Hippocampal formation (tissue), 2 donors: ENCODE results near the gene ZMAT1.
"Not testable (repeated sequence)": the region's sequence is repeated elsewhere in the genome, so short reads cannot be mapped to it uniquely, and the experiment has no call there.

Experiments
- DNase-seq, 2 donors: peaks; one replicate each; lab custom pipeline; 2025; lab: John Stamatoyannopoulos, UW

Gene ZMAT1

DNA sequence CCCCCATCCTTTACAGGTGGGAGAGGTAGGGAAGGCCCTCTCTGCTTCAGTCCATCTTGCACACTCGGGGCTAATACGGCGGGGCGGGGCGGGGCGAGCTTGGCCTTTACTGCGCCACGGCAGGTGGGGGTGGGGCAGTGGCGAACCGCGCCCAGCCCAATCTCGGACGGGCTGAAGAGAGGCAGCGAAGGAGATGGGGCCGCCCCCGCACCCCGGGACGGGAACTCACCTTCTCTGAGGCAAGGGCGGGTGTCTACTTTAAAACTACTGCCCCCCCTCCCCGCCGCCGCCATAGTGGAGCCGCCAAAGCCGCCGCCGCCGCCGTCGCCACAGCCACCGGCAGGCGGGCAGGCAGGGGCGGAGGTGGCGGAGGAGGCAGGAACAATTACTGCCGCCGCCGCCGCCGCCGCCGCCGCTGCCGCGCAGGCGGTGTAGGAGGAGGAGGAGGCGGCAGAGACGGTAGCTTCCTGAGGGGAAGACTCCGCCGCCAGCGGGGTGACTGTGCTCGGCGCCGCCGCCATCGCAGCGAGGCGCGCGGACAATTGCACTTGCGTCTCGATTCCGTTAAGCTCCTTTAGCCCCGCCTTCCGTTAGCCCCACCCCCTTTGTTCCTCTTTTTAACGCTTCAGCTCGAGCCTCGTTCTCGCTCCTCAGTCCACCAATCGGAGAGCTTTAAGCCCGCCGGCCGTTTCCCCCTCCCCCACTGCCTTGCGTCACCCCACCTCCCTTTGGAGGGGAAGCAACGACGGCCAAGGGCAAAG, at the start of gene ZMAT1:
Gene ZMAT1, minus strand, starts transcription at position 540 of the 761 bp plus-strand sequence. Its CDS starts 19 bp downstream, at position 521.
- DNase-seq: peak; percentile 70 to 76

DNA sequence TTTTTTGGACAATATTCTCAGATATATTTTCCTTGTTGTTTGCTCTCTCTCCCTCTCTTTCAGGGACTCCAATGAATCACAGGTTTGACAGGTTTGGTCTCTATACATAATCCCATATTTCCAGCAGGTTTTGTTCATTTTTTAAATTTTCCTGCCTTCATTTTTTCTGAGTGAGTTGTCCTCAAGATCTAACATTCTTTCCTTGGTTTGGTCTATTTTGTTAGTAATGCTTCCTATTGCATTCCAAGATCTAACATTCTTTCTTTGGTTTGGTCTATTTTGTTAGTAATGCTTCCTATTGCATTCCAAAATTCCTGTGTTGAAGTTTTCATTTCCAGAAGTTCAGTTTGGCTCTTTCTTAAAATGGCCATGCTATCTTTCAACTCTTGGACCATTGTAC, 45.3 kb upstream of the ZMAT1 start:
- DNase-seq: no peak

GRCh38 chrX:101973066-101973465, 41.2 kb upstream of the ZMAT1 start:
- no peak for DNase-seq

GRCh38 chrX:101964923-101965539, 33.2 kb upstream of the ZMAT1 start:
- not testable (repeated sequence) for DNase-seq

GRCh38 chrX:101958139-101958538, 26.3 kb upstream of the ZMAT1 start:
- DNase-seq: no peak

- no peak for DNase-seq
Observed at GRCh38 chrX:101957174-101957573, 25.3 kb upstream of the ZMAT1 start.

GRCh38 chrX:101956556-101956955, 24.7 kb upstream of the ZMAT1 start:
- no peak for DNase-seq

DNA sequence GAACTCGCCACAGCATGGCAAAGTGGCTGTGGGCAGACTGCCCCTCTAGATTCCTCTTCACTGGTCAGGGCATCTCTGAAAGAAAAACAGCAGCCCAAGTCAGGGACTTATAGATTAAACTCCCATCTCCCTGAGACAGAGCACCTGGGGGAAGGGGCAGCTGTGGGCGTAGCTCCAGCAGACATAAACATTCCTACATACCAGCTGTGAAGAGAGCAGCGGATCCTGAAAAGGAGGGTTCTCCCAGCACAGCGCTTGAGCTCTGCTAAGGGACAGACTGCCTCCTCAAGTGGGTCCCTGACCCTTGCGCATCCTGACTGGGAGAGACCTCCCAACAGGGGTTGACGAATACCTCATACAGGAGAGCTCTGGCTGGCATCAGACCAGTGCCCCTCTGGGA, 18.8 kb upstream of the ZMAT1 start:
- no peak for DNase-seq

DNA sequence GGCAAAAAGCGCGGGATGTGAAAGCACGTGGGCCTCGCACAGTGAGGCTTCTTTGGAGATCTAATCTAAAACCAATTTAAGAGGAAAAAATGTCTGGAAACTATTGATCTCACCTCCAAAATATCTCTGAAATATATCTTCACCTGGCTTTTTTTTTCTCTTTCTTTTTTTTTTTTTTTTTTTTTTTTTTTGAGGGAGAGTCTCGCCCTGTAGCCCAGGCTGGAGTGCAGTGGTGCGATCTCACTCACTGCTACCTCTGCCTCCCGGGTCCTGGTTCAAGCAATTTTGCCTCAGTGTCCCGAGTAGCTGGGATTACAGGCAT, 383 bp upstream of the ZMAT1 start:
- DNase-seq: no peak

- DNase-seq: no peak
Observed at GRCh38 chrX:101931136-101931487, 715 bp downstream of the ZMAT1 start.

DNA sequence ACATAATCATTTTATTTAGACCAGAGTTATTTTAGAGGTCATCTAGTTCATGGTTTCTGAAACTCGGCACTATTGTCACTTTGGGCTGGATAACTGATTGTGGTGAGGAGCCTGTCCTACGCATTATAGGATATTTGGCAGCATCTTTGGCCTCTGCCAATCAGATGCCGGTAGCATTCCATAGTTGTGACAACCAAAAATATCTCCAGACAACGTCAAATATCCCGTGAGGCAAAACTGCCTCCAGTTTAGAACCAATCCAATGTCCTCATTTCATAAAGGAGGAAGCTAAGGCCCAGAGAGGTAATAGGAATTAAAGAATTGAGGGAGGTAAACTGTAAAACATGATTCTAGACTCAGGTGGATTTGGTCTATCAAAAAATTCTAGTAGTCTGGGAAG, 6.1 kb downstream of the ZMAT1 start:
- DNase-seq: no peak

DNA sequence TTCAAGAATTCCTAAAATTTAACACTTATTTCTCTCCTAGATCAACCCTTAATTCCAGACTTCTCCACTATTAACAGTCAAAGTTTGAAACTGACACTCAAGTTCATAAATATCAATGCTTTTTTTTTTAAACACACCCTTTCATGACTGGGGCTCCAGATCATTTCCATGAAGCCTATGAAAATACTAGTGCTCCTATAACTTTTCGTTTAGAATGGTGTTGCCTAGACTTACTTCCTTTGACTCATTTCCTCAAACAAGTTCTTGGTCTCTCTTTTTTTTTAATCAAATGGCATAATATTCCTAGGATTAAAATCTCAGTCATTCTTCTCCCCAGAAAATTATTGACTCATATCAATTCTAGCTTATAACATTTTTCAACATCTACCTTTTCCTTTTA, 13.1 kb downstream of the ZMAT1 start:
- no peak for DNase-seq

GRCh38 chrX:101906136-101906796, 25.6 kb downstream of the ZMAT1 start:
- DNase-seq: no peak

- no peak for DNase-seq
Observed at GRCh38 chrX:101904996-101905395, 26.8 kb downstream of the ZMAT1 start.
